ENCODE measurements around the gene PPP1R1B. TPM values are rescaled to one million over a fixed set of nuclear protein-coding genes. Genes with fewer than 3 reads are reported as not detected.
A peak's percentile ranks its signal among the peaks of the same experiment; 100 is the strongest.

Gene PPP1R1B
- total RNA-seq, 4 donors from 2014 or later = 0.26 to 22.0 (median 0.68) TPM

DNA sequence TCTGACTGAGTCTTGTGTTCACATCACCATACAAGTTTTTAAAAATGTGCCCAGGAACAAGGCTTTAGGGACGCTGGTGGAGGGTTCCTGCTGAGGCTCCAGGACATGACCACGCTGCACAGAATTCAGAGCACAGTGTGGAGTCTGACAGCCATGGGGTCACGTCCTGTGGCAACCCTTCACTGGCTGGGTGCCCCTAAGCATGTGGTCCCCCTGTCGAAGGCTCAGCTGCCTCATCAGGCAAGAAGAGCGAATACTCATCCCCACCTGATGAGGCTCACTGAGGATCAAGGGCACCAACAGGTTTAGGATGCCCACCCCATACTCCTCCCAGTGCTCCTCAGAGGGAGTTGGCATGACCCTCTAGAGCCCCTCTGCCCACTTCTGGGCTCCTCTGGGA is 47.4 kb downstream of the PPP1R1B start:
- intact Hi-C loops (cut with DNase I; ENCODE audit: low total_unique reads) = no loop called here
- H3K9me3 ChIP-seq = no peaks in the 10 kb centered on the region
- peaks cover 6 to 13% of the 10 kb centered on the region in 2 donors for H3K27me3 ChIP-seq
- no peaks in the 10 kb centered on the region for H3K4me1 ChIP-seq
- no peak overlapping the region for H3K27ac ChIP-seq
- no peak overlapping the region for H3K4me3 ChIP-seq
- TF ChIP-seq POLR2A (IDR thresholded peaks at IDR 0.05) = no peak
- TF ChIP-seq, protein P1, sequence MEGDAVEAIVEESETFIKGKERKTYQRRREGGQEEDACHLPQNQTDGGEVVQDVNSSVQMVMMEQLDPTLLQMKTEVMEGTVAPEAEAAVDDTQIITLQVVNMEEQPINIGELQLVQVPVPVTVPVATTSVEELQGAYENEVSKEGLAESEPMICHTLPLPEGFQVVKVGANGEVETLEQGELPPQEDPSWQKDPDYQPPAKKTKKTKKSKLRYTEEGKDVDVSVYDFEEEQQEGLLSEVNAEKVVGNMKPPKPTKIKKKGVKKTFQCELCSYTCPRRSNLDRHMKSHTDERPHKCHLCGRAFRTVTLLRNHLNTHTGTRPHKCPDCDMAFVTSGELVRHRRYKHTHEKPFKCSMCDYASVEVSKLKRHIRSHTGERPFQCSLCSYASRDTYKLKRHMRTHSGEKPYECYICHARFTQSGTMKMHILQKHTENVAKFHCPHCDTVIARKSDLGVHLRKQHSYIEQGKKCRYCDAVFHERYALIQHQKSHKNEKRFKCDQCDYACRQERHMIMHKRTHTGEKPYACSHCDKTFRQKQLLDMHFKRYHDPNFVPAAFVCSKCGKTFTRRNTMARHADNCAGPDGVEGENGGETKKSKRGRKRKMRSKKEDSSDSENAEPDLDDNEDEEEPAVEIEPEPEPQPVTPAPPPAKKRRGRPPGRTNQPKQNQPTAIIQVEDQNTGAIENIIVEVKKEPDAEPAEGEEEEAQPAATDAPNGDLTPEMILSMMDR (IDR thresholded peaks at IDR 0.05) = no peak
- no peak for DNase-seq
- no peaks in the 10 kb centered on the region for H3K36me3 ChIP-seq

DNA sequence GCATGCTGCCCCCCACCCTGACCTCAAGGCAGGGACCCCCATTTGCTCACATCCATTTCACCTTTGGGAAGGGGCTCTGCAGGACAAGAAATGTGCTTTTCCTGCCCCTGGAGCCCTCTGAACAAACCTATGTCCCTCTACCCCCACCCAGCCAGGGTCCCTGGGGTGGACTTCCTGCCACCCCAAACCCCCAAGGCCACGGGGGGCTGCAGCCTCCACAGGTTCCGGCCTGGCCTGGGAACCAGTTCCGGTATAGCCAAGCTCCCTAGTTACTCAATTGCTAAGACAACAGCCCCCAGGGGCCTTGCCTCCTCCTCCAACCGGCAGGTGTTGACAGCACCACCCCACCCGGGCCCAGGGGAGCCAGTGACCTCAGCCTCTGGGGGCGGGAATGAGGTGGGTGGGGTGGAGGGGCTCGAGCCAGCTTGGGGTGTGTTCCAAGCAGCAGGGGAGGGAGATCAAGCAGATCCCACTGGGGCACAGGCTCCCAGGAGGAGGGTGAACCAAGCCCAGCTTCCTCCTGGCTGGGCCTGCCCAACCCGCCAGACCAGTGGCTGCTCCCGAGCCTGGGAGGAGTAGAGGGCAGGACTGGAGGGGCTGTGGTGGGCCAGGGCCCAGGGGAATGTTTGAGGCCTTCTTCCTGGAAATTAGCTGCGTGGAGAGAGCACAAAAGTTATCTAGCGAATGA is 48.1 kb downstream of the PPP1R1B start:
- Histone ChIP-seq H3K36me3 (no peaks in the 10 kb centered on the region), H3K4me3 (no peak overlapping the region), H3K9me3 (no peaks in the 10 kb centered on the region), H3K4me1 (no peaks in the 10 kb centered on the region), H3K27ac (no peak overlapping the region), H3K27me3 (peaks cover 4 to 7% of the 10 kb centered on the region in 2 donors)
- DNase-seq = no peak
- TF ChIP-seq, protein P1 (IDR thresholded peaks at IDR 0.05) = no peak
- TF ChIP-seq POLR2A (IDR thresholded peaks at IDR 0.05) = no peak
- intact Hi-C loops (cut with DNase I; ENCODE audit: low total_unique reads) = no loop called here

DNA sequence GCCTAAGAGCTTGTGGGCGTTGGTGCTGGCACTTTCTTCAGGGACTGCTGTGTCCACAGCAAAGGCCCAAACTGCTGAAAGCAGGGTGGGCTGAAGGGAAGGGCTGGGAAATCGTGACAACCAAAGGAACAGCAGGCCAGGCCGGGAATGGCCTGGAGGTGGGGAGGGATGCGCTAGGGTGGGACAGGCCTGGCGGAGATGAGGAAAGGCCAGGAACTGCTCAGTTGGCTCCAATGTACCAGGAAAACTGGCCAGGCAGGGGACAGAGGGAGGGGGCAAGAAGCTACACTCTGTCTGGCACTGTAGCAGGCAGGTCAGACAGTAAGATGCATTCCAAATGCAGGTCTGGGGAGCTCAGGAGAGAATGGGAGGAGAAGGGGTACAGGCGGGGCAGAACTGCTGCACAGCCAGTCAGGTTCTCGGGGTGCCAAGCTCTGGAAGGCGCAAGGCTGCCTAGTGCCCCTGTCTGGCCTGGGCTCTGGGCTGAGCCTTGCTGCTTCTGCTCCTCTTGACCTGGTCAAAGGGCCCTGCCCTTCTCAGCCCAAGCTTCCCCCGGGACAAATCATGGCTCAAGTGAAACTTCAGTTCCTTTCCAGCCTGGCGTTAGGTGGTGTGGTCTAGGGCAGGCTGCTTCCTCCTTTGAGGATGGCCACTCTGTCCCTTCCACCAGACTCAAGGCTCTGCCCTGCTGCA is 48.8 kb downstream of the PPP1R1B start:
- H3K4me3 ChIP-seq = no peak overlapping the region
- no peak for TF ChIP-seq POLR2A (IDR thresholded peaks at IDR 0.05)
- TF ChIP-seq, protein P1 (IDR thresholded peaks at IDR 0.05) = no peak
- H3K9me3 ChIP-seq = no peaks in the 10 kb centered on the region
- no peaks in the 10 kb centered on the region for H3K4me1 ChIP-seq
- DNase-seq = no peak
- intact Hi-C loops (cut with DNase I; ENCODE audit: low total_unique reads) = no loop called here
- no peak overlapping the region for H3K27ac ChIP-seq
- no peaks in the 10 kb centered on the region for H3K36me3 ChIP-seq
- H3K27me3 ChIP-seq = no peaks in the 10 kb centered on the region

DNA sequence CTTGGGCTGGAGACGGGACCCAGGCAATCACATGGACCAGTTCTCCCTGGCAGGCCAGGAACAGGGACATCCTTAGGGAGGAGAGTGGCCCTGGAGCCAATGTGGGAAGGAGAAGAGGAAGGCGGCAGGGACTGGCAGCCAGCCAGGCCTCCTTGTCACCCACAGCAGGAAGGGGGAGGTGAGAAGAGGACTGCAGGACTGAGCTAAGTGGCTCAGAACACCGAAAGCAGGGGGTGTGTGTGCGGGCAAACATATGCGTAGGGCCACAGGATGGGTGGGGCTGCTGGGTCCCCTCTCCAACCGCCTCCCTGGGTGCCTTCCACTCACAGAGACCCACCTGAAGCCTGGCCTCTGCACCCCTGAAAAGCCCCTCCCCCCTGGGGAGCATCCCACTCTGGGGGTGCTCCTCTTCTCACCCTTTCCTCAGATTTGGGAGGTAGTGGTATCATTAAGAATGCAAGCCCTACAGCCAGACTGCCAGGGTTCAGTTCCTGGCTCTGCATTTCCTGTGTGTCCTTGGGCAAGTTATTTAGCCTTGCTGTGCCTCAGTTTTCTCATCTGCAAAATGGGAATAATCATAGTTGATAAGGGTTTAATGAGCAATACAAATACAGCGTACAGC is 49.6 kb downstream of the PPP1R1B start:
- Histone ChIP-seq H3K27me3 (no peaks in the 10 kb centered on the region), H3K36me3 (no peaks in the 10 kb centered on the region), H3K9me3 (no peaks in the 10 kb centered on the region), H3K4me1 (no peaks in the 10 kb centered on the region), H3K4me3 (no peak overlapping the region), H3K27ac (no peak overlapping the region)
- TF ChIP-seq POLR2A (IDR thresholded peaks at IDR 0.05) = no peak
- no peak for DNase-seq
- intact Hi-C loops (cut with DNase I; ENCODE audit: low total_unique reads) = no loop called here

DNA sequence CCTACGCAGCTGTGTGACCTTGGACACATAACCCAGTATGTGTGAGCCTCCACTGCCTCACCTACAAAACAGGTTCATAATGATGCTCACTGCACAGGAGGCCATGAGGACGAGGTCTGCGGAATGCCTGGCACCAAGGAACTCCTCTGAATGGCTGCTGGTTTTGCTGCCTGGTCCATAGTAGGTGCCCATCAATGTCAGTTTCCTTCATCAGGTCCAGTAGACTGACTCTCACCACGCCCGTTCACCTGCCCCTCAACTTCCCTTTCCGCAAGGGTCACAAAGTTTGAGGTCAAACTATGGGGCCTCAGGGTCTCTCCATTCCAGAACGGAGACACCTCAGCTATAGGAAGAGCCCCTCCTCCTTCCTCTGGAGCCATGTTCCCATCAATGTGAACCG is 50.3 kb downstream of the PPP1R1B start:
- Histone ChIP-seq H3K4me3 (no peak overlapping the region), H3K36me3 (no peaks in the 10 kb centered on the region), H3K27ac (peak overlapping the region in 1 of 2 donors; percentile 17), H3K4me1 (no peaks in the 10 kb centered on the region), H3K9me3 (no peaks in the 10 kb centered on the region), H3K27me3 (no peaks in the 10 kb centered on the region)
- DNase-seq = no peak
- intact Hi-C loops (cut with DNase I; ENCODE audit: low total_unique reads) = no loop called here
- no peak for TF ChIP-seq POLR2A (IDR thresholded peaks at IDR 0.05)
- TF ChIP-seq, protein P1 (IDR thresholded peaks at IDR 0.05) = no peak
